B cell (primary cell): ENCODE measurements around the gene PRKCA. TPM values are rescaled to one million over a fixed set of nuclear protein-coding genes. Genes with fewer than 3 reads are reported as not detected.

Source experiments
- ATAC-seq: fragments of 200-7000 bp; cut with Tn5 transposase; one replicate; pipeline ENCODE4 v1.10.0; 2021; ENCODE audit warnings: low read depth, mild to moderate bottlenecking, moderate number of reproducible peaks, moderate library complexity
- CTCF ChIA-PET: fragments of 350-600 bp; sonication (Branson Sonifier 250); formaldehyde crosslinking; loops from one replicate; lab custom pipeline; 2021; ENCODE audit warnings: antibody characterized with exemption, inconsistent platforms; lab: Charles Lee
- POLR2A ChIA-PET: fragments of 350-600 bp; sonication (Branson Sonifier 250); formaldehyde crosslinking; loops from one replicate; lab custom pipeline; 2021; ENCODE audit warnings: antibody characterized with exemption; lab: Charles Lee
- DNase-seq: peaks from one replicate; pipeline ENCODE4 v3.0.0; 2013
- H2AFZ ChIP-seq: 2 replicates; pipeline ENCODE4 v1.6.1; 2012; ENCODE audit warnings: mild to moderate bottlenecking, low read depth, low read length; ENCODE audit not compliant: insufficient read depth, poor library complexity, severe bottlenecking
- H3K27ac ChIP-seq, 2 donors: 1 replicate in 1 of 2; 2 replicates in 1 of 2; pipeline ENCODE4 v1.5.1; 2012 to 2013; ENCODE audit warnings: low read length in 2 of 2, mild to moderate bottlenecking in 2 of 2, moderate library complexity in 1 of 2
- H3K27me3 ChIP-seq, 4 experiments: fragments of 200-600 bp in 1 of 4; sonication (generic) in 1 of 4; replicated peaks in 1 of 4; 1 replicate in 2 of 4; 2 replicates in 2 of 4; pipeline versions ENCODE4 v1.6.1 to v1.7.0; 2013 to 2016; ENCODE audit warnings: low read length in 3 of 4, mild to moderate bottlenecking in 2 of 4, mixed read lengths in 1 of 4, moderate library complexity in 1 of 4; ENCODE audit not compliant: insufficient read depth in 4 of 4, control insufficient read depth in 3 of 4; ENCODE audit errors: control extremely low read depth in 1 of 4
- H3K36me3 ChIP-seq, 2 experiments: replicated peaks in 1 of 2; 1 replicate in 1 of 2; 2 replicates in 1 of 2; pipeline versions ENCODE4 v1.6.1 to v1.7.1; 2013; ENCODE audit warnings: low read length in 1 of 2; ENCODE audit not compliant: insufficient read depth in 2 of 2, control insufficient read depth in 1 of 2; ENCODE audit errors: control extremely low read depth in 1 of 2, extremely low read depth in 1 of 2
- H3K4me1 ChIP-seq, 2 donors: fragments of 200-600 bp in 1 of 2; sonication (generic) in 1 of 2; 1 replicate in 1 of 2; 2 replicates in 1 of 2; pipeline versions ENCODE4 v1.5.1 to v1.6.1; 2013 to 2017; ENCODE audit warnings: low read length in 2 of 2; ENCODE audit not compliant: control insufficient read depth in 2 of 2, insufficient read depth in 2 of 2
- H3K4me2 ChIP-seq: replicated peaks from 2 replicates; pipeline ENCODE3; 2012; ENCODE audit warnings: mild to moderate bottlenecking, low read depth, low read length; ENCODE audit not compliant: poor library complexity, severe bottlenecking
- H3K4me3 ChIP-seq, 5 experiments: fragments of 200-600 bp in 1 of 5; sonication (generic) in 1 of 5; 1 replicate in 3 of 5; 2 replicates in 2 of 5; pipeline versions ENCODE4 v1.5.1 to v1.7.0; 2011 to 2016; ENCODE audit warnings: low read length in 4 of 5, mild to moderate bottlenecking in 4 of 5, low read depth in 2 of 5, control low read depth in 1 of 5, moderate library complexity in 1 of 5; ENCODE audit not compliant: insufficient read depth in 1 of 5; ENCODE audit errors: control extremely low read depth in 1 of 5, extremely low read depth in 1 of 5
- H3K79me2 ChIP-seq: fragments of 200-600 bp; sonication (generic); one replicate; pipeline ENCODE4 v1.6.0; 2016; ENCODE audit warnings: low read length; ENCODE audit not compliant: control insufficient read depth, insufficient read depth
- H3K9ac ChIP-seq: fragments of 200-600 bp; sonication (generic); 2 replicates; pipeline ENCODE4 v1.6.1; 2017; ENCODE audit warnings: mild to moderate bottlenecking, low read length, moderate library complexity
- H3K9me3 ChIP-seq, 3 donors: one replicate each; pipeline versions ENCODE4 v1.6.1 to v1.7.1; 2013; ENCODE audit warnings: low read length in 2 of 3; ENCODE audit not compliant: control insufficient read depth in 2 of 3, insufficient read depth in 1 of 3; ENCODE audit errors: control extremely low read depth in 1 of 3
- H4K20me1 ChIP-seq: 2 replicates; pipeline ENCODE4 v1.6.0; 2012; ENCODE audit warnings: mild to moderate bottlenecking, low read length; ENCODE audit not compliant: insufficient read depth, control insufficient read depth, poor library complexity, severe bottlenecking
- H3K27ac Mint-ChIP-seq: one replicate; pipeline ENCODE4 v1.8.0; 2021; ENCODE audit warnings: mixed read lengths
- H3K27me3 Mint-ChIP-seq: one replicate; pipeline ENCODE4 v1.8.0; 2021; ENCODE audit warnings: mixed read lengths
- H3K4me1 Mint-ChIP-seq: one replicate; pipeline ENCODE4 v1.8.0; 2021; ENCODE audit warnings: mixed read lengths
- H3K4me3 Mint-ChIP-seq: one replicate; pipeline ENCODE4 v1.8.0; 2021; ENCODE audit warnings: mixed read lengths
- H3K9me3 Mint-ChIP-seq: one replicate; pipeline ENCODE4 v1.8.0; 2022; ENCODE audit warnings: mixed read lengths; ENCODE audit not compliant: insufficient read depth
- EZH2 ChIP-seq: IDR thresholded peaks from 2 replicates; pipeline ENCODE4 v1.6.1; 2012; ENCODE audit warnings: borderline replicate concordance, low read depth, mild to moderate bottlenecking, moderate library complexity, low read length; ENCODE audit not compliant: insufficient read depth, poor library complexity, severe bottlenecking
- WGBS: methylation state at CpG from one replicate; pipeline ENCODE4 v1.1.5; 2013; ENCODE audit warnings: missing lambda C conversion rate; ENCODE audit not compliant: insufficient coverage; 5-methylcytosine and 5-hydroxymethylcytosine counted together
- intact Hi-C: fragments of 100-400 bp; cut with micrococcal nuclease; formaldehyde crosslinking; loops from one replicate; pipeline ENCODE4 v1.10.0; 2022
- polyA plus RNA-seq: library from polyadenylated mRNA; depleted of rRNA; stranded (reverse); fragments of >200 nt; gene quantifications from 2 replicates; pipeline ENCODE4 v1.2.3, GENCODE V29; 2012
- total RNA-seq, 2 donors: library from RNA; stranded (reverse); fragments of 120-200 nt in 1 of 2; gene quantifications; 1 replicate in 1 of 2; 2 replicates in 1 of 2; pipeline versions ENCODE4 v1.2.3 to v1.2.4, GENCODE V29; 2013 to 2022
- TF ChIP-seq, protein P1 (sequence below): fragments of 200-600 bp; IDR thresholded peaks from one replicate; pipeline ENCODE4 v1.8.0; 2022; ENCODE audit warnings: antibody characterized with exemption, mild to moderate bottlenecking

The PRKCA gene
- total and polyA plus RNA-seq, 2 donors (not counting 1 experiment from before 2014, with no cell fraction given): 0.33 to 7.7 TPM

DNA sequence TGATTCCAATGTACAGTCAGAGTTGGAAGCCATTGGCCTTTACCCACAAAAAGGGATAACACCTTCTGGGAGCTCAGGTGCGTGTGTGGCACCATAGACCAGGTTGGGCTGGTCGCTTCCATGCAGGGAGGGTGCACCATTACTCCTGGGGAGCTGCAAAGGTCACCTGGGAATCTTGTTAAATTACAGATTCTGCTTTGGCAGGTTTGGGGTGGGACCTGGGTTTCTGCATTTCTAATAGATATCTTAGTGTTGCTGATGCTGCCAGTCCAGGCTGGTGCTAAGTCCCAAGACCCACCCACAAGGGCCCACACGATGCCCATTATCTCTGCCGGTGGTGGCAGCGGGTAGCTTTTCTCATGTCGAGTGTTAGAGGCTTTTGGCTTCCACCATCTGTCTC lies 384.2 kb downstream of the PRKCA start:
- TF ChIP-seq, protein P1, sequence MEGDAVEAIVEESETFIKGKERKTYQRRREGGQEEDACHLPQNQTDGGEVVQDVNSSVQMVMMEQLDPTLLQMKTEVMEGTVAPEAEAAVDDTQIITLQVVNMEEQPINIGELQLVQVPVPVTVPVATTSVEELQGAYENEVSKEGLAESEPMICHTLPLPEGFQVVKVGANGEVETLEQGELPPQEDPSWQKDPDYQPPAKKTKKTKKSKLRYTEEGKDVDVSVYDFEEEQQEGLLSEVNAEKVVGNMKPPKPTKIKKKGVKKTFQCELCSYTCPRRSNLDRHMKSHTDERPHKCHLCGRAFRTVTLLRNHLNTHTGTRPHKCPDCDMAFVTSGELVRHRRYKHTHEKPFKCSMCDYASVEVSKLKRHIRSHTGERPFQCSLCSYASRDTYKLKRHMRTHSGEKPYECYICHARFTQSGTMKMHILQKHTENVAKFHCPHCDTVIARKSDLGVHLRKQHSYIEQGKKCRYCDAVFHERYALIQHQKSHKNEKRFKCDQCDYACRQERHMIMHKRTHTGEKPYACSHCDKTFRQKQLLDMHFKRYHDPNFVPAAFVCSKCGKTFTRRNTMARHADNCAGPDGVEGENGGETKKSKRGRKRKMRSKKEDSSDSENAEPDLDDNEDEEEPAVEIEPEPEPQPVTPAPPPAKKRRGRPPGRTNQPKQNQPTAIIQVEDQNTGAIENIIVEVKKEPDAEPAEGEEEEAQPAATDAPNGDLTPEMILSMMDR: no peak
- TF ChIP-seq EZH2: no peak
- ChIA-PET CTCF (no interaction called here), POLR2A (no interaction called here)
- H3K27me3 ChIP-seq: no peaks in the 10 kb centered on the region
- Mint-ChIP-seq H3K27me3 (no peaks in the 10 kb centered on the region), H3K4me1 (peaks cover under 1% of the 10 kb centered on the region), H3K27ac (no peak overlapping the region), H3K4me3 (no peak overlapping the region), H3K9me3 (no peaks in the 10 kb centered on the region)
- DNase-seq (no peak), ATAC-seq (no peak)
- WGBS: 85% methylated on average over 6 of the region's 6 CpGs
- H3K27ac ChIP-seq: no peak overlapping the region
- no peaks in the 10 kb centered on the region for H4K20me1 ChIP-seq
- H3K4me3 ChIP-seq: no peak overlapping the region
- H3K4me1 ChIP-seq: no peaks in the 10 kb centered on the region
- intact Hi-C loops: no loop called here
- H3K79me2 ChIP-seq: no peaks in the 10 kb centered on the region
- no peaks in the 10 kb centered on the region for H3K9me3 ChIP-seq
- H3K9ac ChIP-seq: no peak overlapping the region
- no peak overlapping the region for H3K4me2 ChIP-seq
- H3K36me3 ChIP-seq: no peaks in the 10 kb centered on the region
- no peak overlapping the region for H2AFZ ChIP-seq

DNA sequence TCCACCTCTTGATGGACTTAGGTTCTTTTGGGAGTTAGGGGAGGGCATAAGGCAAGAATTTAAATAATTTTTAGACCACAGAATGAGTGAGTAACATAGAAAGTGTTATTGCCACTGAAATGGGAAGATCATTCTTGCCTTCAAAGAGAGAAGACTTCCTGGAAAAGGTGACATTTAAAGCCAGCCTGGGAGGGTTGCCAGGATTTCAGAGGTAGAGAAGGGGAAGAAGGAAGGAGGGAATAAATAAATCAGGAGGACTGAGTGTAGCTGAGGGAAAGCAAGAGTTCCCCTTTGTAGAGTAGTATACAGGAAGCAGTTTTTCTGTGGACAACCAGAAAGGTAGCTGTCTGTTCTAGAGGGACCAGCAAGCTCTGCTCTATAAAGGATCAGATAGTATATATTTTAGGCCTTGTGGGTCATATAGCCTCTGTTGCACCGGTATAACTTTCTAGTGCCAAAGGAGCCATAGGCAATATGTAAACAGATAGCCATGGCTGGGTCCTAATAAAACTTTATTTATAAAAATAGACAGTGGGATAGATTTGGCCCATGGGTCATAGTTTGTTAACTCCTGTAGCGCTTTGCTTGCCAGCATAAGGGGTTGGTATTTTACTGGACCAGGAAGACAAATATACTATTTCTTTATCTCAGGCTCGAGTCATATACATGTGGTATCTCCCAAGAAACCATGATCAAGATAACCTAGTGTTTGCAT lies 385.3 kb downstream of the PRKCA start:
- Mint-ChIP-seq H3K27me3 (no peaks in the 10 kb centered on the region), H3K9me3 (no peaks in the 10 kb centered on the region), H3K4me3 (no peak overlapping the region), H3K4me1 (peaks cover 3% of the 10 kb centered on the region), H3K27ac (no peak overlapping the region)
- H4K20me1 ChIP-seq: no peaks in the 10 kb centered on the region
- no peak overlapping the region for H3K9ac ChIP-seq
- no peaks in the 10 kb centered on the region for H3K9me3 ChIP-seq
- no peak for TF ChIP-seq EZH2
- TF ChIP-seq, protein P1: no peak
- H3K4me2 ChIP-seq: no peak overlapping the region
- no peak for ATAC-seq
- DNase-seq: no peak
- H3K27ac ChIP-seq: no peak overlapping the region
- no peaks in the 10 kb centered on the region for H3K4me1 ChIP-seq
- H3K36me3 ChIP-seq: no peaks in the 10 kb centered on the region
- CTCF ChIA-PET: no interaction called here
- intact Hi-C loops: no loop called here
- H3K27me3 ChIP-seq: no peaks in the 10 kb centered on the region
- POLR2A ChIA-PET: no interaction called here
- WGBS: no CpG with 5 or more reads among the region's 3 CpGs
- no peak overlapping the region for H2AFZ ChIP-seq
- no peaks in the 10 kb centered on the region for H3K79me2 ChIP-seq
- H3K4me3 ChIP-seq: no peak overlapping the region
